Osteocyte (in vitro differentiated cells): ENCODE results near the gene URB1. TPM values are rescaled to one million over a fixed set of nuclear protein-coding genes. Genes with fewer than 3 reads are reported as not detected.

ENCODE experiments used
- DNase-seq: peaks from one replicate; pipeline ENCODE4 v3.0.0; 2021; ENCODE audit warnings: mixed read lengths; ENCODE audit not compliant: unreplicated experiment; ENCODE audit errors: extremely low spot score
- H3K27ac Mint-ChIP-seq: one replicate; pipeline ENCODE4 v1.8.0; 2021; ENCODE audit warnings: mild to moderate bottlenecking, mixed read lengths; ENCODE audit not compliant: unreplicated experiment
- H3K27me3 Mint-ChIP-seq: one replicate; pipeline ENCODE4 v1.8.0; 2021; ENCODE audit warnings: mixed read lengths; ENCODE audit not compliant: unreplicated experiment
- H3K36me3 Mint-ChIP-seq: one replicate; pipeline ENCODE4 v1.8.0; 2021; ENCODE audit warnings: mixed read lengths; ENCODE audit not compliant: unreplicated experiment
- H3K4me1 Mint-ChIP-seq: one replicate; pipeline ENCODE4 v1.8.0; 2021; ENCODE audit warnings: mixed read lengths; ENCODE audit not compliant: unreplicated experiment
- H3K4me3 Mint-ChIP-seq: one replicate; pipeline ENCODE4 v1.8.0; 2021; ENCODE audit warnings: mild to moderate bottlenecking, moderate library complexity, mixed read lengths; ENCODE audit not compliant: unreplicated experiment
- H3K9me3 Mint-ChIP-seq: one replicate; pipeline ENCODE4 v1.8.0; 2021; ENCODE audit warnings: mixed read lengths; ENCODE audit not compliant: unreplicated experiment
- CTCF ChIP-seq: fragments of 200-600 bp; sonication (generic); IDR thresholded peaks from 2 replicates; pipeline ENCODE4 v1.5.0; 2021; ENCODE audit warnings: antibody characterized with exemption, mild to moderate bottlenecking, moderate library complexity
- total RNA-seq: library from RNA; stranded (reverse); gene quantifications from 2 replicates; pipeline ENCODE4 v1.2.1, GENCODE V29; 2021

Gene URB1
- total RNA-seq, 1 donor from 2014 or later, result 15.4 TPM

- Mint-ChIP-seq H3K4me3 (no peak overlapping the region), H3K27me3 (no peaks in the 10 kb centered on the region), H3K36me3 (peaks cover 55% of the 10 kb centered on the region), H3K27ac (peak overlapping the region; percentile 65), H3K4me1 (peaks cover 20% of the 10 kb centered on the region), H3K9me3 (no peaks in the 10 kb centered on the region)
- TF ChIP-seq CTCF, result no peak
- DNase-seq, result no peak
Measured at GRCh38 chr21:32381571-32381970, 11.2 kb downstream of the URB1 start.

GRCh38 chr21:32380940-32381339 is 11.9 kb downstream of the URB1 start:
- no peak for TF ChIP-seq CTCF
- H3K27ac Mint-ChIP-seq, result peak overlapping the region; percentile 65
- no peak for DNase-seq
- no peaks in the 10 kb centered on the region for H3K9me3 Mint-ChIP-seq
- no peaks in the 10 kb centered on the region for H3K27me3 Mint-ChIP-seq
- H3K4me1 Mint-ChIP-seq, result peaks cover 18% of the 10 kb centered on the region
- peaks cover 58% of the 10 kb centered on the region for H3K36me3 Mint-ChIP-seq
- H3K4me3 Mint-ChIP-seq, result no peak overlapping the region

GRCh38 chr21:32378956-32379355 is 13.9 kb downstream of the URB1 start:
- H3K9me3 Mint-ChIP-seq, result no peaks in the 10 kb centered on the region

GRCh38 chr21:32377991-32378390 is 14.8 kb downstream of the URB1 start:
- DNase-seq, result no peak
- no peak for TF ChIP-seq CTCF
- H3K27me3 Mint-ChIP-seq, result no peaks in the 10 kb centered on the region
- H3K9me3 Mint-ChIP-seq, result no peaks in the 10 kb centered on the region
- H3K36me3 Mint-ChIP-seq, result peaks cover 47% of the 10 kb centered on the region
- peaks cover 19% of the 10 kb centered on the region for H3K4me1 Mint-ChIP-seq
- no peak overlapping the region for H3K4me3 Mint-ChIP-seq
- H3K27ac Mint-ChIP-seq, result no peak overlapping the region

More at GRCh38 chr21:32378956-32379355, 13.9 kb downstream of the URB1 start:
- no peak for DNase-seq
- Mint-ChIP-seq H3K27ac (no peak overlapping the region), H3K36me3 (peaks cover 56% of the 10 kb centered on the region), H3K27me3 (no peaks in the 10 kb centered on the region), H3K4me1 (peaks cover 18% of the 10 kb centered on the region), H3K4me3 (no peak overlapping the region)
- no peak for TF ChIP-seq CTCF

GRCh38 chr21:32377506-32377905 is 15.3 kb downstream of the URB1 start:
- no peak for DNase-seq
- H3K36me3 Mint-ChIP-seq, result peaks cover 43% of the 10 kb centered on the region
- H3K27ac Mint-ChIP-seq, result no peak overlapping the region
- no peaks in the 10 kb centered on the region for H3K9me3 Mint-ChIP-seq
- no peak overlapping the region for H3K4me3 Mint-ChIP-seq
- no peak for TF ChIP-seq CTCF
- H3K4me1 Mint-ChIP-seq, result peaks cover 24% of the 10 kb centered on the region
- H3K27me3 Mint-ChIP-seq, result no peaks in the 10 kb centered on the region
